GM13976 (cell line): ENCODE results near the gene ZHX3.

Experiments used
- DNase-seq: peaks from one replicate; pipeline ENCODE4 v3.0.0; 2012; ENCODE audit warnings: low spot score
- CTCF ChIP-seq: IDR thresholded peaks from 2 replicates; pipeline ENCODE4 v1.5.1; 2012; ENCODE audit warnings: borderline replicate concordance, mild to moderate bottlenecking; ENCODE audit not compliant: insufficient read depth; ENCODE audit errors: extremely low read depth, missing control alignments, control extremely low read depth
- in situ Hi-C: fragments of 300-500 bp; cut with MboI; formaldehyde crosslinking; loops from one replicate; pipeline ENCODE4 v1.12.0; 2022; ENCODE audit warnings: low sequenced_read_pairs, mixed read lengths, inconsistent platforms; ENCODE audit not compliant: unreplicated experiment

ZHX3 gene

GRCh38 chr20:41204304-41205265, 112.9 kb downstream of the ZHX3 start:
- in situ Hi-C loops: no loop called here
- DNase-seq: no peak
- TF ChIP-seq CTCF: no peak

DNA sequence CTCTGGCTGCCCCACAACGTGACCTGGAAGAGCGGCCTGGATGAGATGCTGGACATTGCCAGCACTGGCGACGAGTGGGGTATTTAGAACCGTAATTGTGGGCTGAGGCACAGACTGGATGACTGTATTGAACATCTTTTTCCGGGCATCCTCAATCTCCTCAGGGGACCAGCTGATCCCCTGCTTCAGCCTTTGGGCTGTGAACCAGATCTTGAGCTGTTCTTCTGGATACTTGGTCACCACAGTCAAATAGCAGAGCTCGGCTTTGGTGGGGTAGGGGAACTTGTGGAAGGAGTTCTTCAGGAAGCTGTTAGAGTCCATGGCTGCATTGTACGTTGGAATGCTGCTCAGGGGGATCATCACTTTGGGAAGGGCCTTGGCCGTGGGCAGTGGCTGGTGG, 113.9 kb downstream of the ZHX3 start:
- in situ Hi-C loops: no loop called here
- no peak for TF ChIP-seq CTCF
- DNase-seq: no peak

- no peak for DNase-seq
- in situ Hi-C loops: no loop called here
- TF ChIP-seq CTCF: no peak
Observed at GRCh38 chr20:41202426-41202825, 115.1 kb downstream of the ZHX3 start.

DNA sequence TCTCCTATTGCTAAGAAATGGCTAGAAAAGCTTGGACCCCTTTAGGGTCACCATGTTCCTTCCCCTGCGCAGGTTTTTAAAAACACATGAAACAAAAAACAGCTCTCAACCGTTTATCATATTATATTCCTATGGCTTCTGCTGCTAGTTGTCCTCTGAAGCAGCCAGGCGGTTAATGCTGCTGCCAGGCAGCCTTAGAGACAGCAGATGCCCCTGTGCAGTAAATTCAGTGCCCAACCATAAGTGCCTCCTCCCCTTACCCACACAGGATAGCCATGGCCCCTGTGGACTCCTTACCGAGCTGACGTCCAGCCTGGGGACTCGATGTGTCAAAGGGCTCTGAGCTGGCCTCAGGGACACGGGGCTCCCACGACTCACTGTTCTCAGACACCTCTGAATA, 115.8 kb downstream of the ZHX3 start:
- DNase-seq: no peak
- no peak for TF ChIP-seq CTCF
- in situ Hi-C loops: no loop called here

DNA sequence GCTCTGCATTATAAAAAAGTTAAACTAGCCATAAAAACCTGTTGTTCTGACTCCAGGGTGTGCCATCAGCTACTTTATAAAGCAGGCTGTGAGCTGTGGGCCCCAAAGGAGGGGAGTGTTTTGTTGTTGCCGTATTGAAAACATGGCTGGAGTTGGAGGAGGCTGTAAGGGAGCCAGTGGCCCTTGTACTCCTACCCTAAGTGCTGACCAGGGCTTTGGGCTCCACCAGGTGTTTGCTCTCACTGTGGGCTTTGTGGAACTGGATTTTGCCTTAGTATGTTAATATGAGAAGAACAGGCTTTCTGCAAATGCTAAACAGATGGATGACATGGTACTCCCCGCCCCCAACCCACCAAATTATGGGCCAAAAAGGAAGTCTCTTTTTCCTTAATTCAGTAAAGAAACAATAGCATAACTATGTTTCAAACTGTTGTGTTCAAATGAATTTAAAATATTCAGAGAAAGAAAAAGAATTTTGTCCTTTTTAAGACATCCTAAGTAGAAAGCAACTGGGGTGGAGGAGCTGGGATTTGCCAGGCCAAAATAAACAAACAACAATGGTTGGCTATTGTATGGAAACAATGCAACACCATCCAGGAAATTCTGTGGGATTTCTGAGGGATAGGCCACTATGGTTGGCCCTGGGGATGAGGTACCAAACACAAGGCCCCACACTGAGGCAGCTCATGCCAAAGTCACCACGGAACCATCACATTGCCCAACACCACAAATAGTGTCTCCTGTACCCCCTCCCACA, 116.9 kb downstream of the ZHX3 start:
- TF ChIP-seq CTCF: no peak
- in situ Hi-C loops: no loop called here
- DNase-seq: no peak

- in situ Hi-C loops: no loop called here
- no peak for TF ChIP-seq CTCF
Observed at GRCh38 chr20:41198443-41198842, 119.1 kb downstream of the ZHX3 start.

More at GRCh38 chr20:41198443-41198842, 119.1 kb downstream of the ZHX3 start:
- no peak for DNase-seq
